Gastrocnemius medialis (tissue), 4 donors: ENCODE data around the gene FAM9A. TPM values are rescaled to one million over a fixed set of nuclear protein-coding genes. Genes with fewer than 3 reads are reported as not detected.

Experiments used
- ATAC-seq, 2 donors: fragments of 150-250 bp; one replicate each; pipeline ENCODE4 v1.9.1; 2016
- DNase-seq, 2 donors: peaks; one replicate each; pipeline ENCODE4 v3.0.0-alpha.2; 2019
- H3K27ac ChIP-seq, 4 donors: fragments of 200-600 bp; sonication (generic); 1 replicate in 1 of 4; 2 replicates in 3 of 4; pipeline ENCODE4 v1.5.1; 2016 to 2018; ENCODE audit warnings: mild to moderate bottlenecking in 2 of 4, moderate library complexity in 1 of 4
- H3K27me3 ChIP-seq, 3 donors: fragments of 200-600 bp; sonication (generic) in 2 of 3; 1 replicate in 1 of 3; 2 replicates in 2 of 3; pipeline versions ENCODE4 v1.5.1 to v1.6.0; 2016 to 2019; ENCODE audit warnings: mild to moderate bottlenecking in 1 of 3, moderate library complexity in 1 of 3
- H3K36me3 ChIP-seq, 2 donors: fragments of 200-600 bp; sonication (generic) in 1 of 2; one replicate each; pipeline ENCODE4 v1.5.1; 2017 to 2018
- H3K4me1 ChIP-seq, 2 donors: fragments of 200-600 bp; sonication (generic) in 1 of 2; one replicate each; pipeline ENCODE4 v1.5.1; 2016 to 2017; ENCODE audit warnings: mild to moderate bottlenecking in 2 of 2
- H3K4me3 ChIP-seq, 4 donors: fragments of 200-600 bp; sonication (generic) in 3 of 4; 1 replicate in 1 of 4; 2 replicates in 3 of 4; pipeline ENCODE4 v1.5.1; 2016 to 2019; ENCODE audit warnings: mild to moderate bottlenecking in 2 of 4
- H3K9me3 ChIP-seq, 3 donors: fragments of 200-600 bp; sonication (generic) in 2 of 3; 1 replicate in 1 of 3; 2 replicates in 2 of 3; pipeline ENCODE4 v1.5.1; 2016 to 2019
- POLR2A ChIP-seq, 2 donors: fragments of 450-650 bp; IDR thresholded peaks; one replicate each; pipeline ENCODE4 v1.6.1; 2017; ENCODE audit warnings: antibody characterized with exemption in 2 of 2, mild to moderate bottlenecking in 2 of 2, moderate library complexity in 2 of 2
- in situ Hi-C, 4 donors: fragments of 200-750 bp; cut with MboI; loops; one replicate each; pipeline versions ENCODE4 v1.15.0 to v1.8.0; 2017; ENCODE audit warnings: low sequenced_read_pairs in 4 of 4
- intact Hi-C: fragments of 100-400 bp; cut with DNase I; formaldehyde crosslinking; loops from one replicate; pipeline ENCODE4 v1.15.1; 2023; ENCODE audit warnings: low total_unique reads
- total RNA-seq, 4 donors: library from RNA; depleted of rRNA; stranded (reverse); fragments of >200 nt; gene quantifications; one replicate each; pipeline versions ENCODE4 v1.1.0 to v1.2.3, GENCODE V29; 2016
- TF ChIP-seq, protein P1 (sequence below), 5 experiments: fragments of 450-650 bp in 3 of 5; fragments of 200-600 bp in 2 of 5; sonication (generic) in 2 of 5; IDR thresholded peaks in 4 of 5; conservative IDR thresholded peaks in 1 of 5; 1 replicate in 4 of 5; 2 replicates in 1 of 5; pipeline ENCODE4 v1.5.1; 2016 to 2019; ENCODE audit warnings: antibody characterized with exemption in 5 of 5, mild to moderate bottlenecking in 3 of 5, moderate library complexity in 3 of 5

The FAM9A gene
- total RNA-seq, 4 donors from 2014 or later = not detected

GRCh38 chrX:8844157-8844556 is 43.0 kb upstream of the FAM9A start:
- Histone ChIP-seq H3K9me3 (no peaks in the 10 kb centered on the region), H3K4me3 (no peak overlapping the region), H3K36me3 (no peaks in the 10 kb centered on the region), H3K27me3 (no peaks in the 10 kb centered on the region), H3K27ac (no peak overlapping the region), H3K4me1 (no peaks in the 10 kb centered on the region)
- in situ Hi-C loops (no loop called here), intact Hi-C loops (no loop called here)
- TF ChIP-seq, protein P1, sequence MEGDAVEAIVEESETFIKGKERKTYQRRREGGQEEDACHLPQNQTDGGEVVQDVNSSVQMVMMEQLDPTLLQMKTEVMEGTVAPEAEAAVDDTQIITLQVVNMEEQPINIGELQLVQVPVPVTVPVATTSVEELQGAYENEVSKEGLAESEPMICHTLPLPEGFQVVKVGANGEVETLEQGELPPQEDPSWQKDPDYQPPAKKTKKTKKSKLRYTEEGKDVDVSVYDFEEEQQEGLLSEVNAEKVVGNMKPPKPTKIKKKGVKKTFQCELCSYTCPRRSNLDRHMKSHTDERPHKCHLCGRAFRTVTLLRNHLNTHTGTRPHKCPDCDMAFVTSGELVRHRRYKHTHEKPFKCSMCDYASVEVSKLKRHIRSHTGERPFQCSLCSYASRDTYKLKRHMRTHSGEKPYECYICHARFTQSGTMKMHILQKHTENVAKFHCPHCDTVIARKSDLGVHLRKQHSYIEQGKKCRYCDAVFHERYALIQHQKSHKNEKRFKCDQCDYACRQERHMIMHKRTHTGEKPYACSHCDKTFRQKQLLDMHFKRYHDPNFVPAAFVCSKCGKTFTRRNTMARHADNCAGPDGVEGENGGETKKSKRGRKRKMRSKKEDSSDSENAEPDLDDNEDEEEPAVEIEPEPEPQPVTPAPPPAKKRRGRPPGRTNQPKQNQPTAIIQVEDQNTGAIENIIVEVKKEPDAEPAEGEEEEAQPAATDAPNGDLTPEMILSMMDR (IDR thresholded peaks at IDR 0.05 in 4 of 5, conservative IDR thresholded peaks at IDR 0.05 in 1 of 5) = no peak
- TF ChIP-seq POLR2A (IDR thresholded peaks at IDR 0.05) = no peak
- ATAC-seq = no peak
- DNase-seq = no peak

- DNase-seq (no peak), ATAC-seq (no peak)
- TF ChIP-seq, protein P1 (IDR thresholded peaks at IDR 0.05 in 4 of 5, conservative IDR thresholded peaks at IDR 0.05 in 1 of 5) = no peak
- no peak for TF ChIP-seq POLR2A (IDR thresholded peaks at IDR 0.05)
- in situ Hi-C loops (no loop called here), intact Hi-C loops (no loop called here)
- Histone ChIP-seq H3K27me3 (no peaks in the 10 kb centered on the region), H3K9me3 (no peaks in the 10 kb centered on the region), H3K36me3 (no peaks in the 10 kb centered on the region), H3K27ac (no peak overlapping the region), H3K4me3 (no peak overlapping the region), H3K4me1 (no peaks in the 10 kb centered on the region)
These were observed 40.7 kb upstream of the FAM9A start for GRCh38 chrX:8841911-8842310.

DNA sequence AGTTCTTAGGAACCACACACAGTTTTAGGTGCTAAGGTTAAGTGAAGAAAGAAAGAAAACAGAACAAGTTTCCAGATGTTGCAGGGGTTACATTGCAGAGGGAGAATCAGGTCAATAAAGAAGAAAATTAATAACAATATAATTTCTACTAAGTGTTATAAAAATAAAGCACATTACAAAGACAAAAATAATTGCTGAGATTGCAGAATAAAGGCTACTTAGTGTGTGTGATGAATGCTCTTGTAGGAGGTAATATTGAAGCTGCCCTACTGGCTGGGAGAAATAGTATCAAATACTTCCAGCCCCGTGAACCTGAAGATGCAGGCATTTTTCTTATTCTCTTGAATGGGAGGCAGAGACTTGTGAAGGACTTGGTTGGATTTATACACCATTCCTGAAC is 33.2 kb upstream of the FAM9A start:
- no peaks in the 10 kb centered on the region for H3K36me3 ChIP-seq
- H3K27me3 ChIP-seq = no peaks in the 10 kb centered on the region
- intact Hi-C loops = no loop called here

DNA sequence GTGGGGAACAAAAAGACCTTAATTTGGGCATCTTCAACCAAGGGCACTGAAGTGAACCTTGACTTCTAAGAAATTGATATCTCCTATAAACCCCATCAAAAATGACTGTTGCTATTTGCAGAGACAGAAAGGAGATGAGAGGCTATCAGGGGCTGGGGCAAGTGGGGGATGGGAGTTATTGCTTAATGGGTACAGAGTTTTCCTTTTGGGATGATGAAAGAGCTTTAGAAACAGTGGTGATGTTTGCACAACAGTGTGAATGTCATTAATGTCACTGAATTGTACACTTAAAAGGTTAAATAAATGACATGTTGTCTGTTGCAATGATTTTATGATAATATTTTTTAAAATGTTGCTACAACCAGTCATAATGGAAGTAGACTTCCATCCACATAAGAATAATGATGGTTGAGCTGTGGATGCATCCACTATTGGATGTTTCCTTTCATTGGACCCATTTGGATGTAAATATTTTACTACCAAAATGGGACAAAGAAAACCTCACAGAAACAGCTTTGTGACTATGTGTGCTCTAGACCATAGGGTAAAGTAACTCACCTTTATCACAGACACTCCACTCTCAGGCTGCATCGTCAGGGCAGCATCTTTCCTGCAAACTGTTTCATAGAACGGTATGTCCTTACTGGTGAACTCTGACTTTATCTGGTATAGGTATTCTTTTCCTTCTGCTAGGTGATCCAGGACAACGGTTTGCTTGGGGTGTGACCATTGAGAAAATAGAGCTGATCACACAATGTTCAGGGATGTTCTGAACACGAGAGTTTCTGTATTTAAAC is 31.6 kb upstream of the FAM9A start:
- no peaks in the 10 kb centered on the region for H3K27me3 ChIP-seq
- H3K4me1 ChIP-seq = no peaks in the 10 kb centered on the region
- DNase-seq (no peak), ATAC-seq (no peak)
- intact Hi-C loops (no loop called here), in situ Hi-C loops (no loop called here)
- H3K4me3 ChIP-seq = no peak overlapping the region
- H3K36me3 ChIP-seq = no peaks in the 10 kb centered on the region
- TF ChIP-seq, protein P1 (IDR thresholded peaks at IDR 0.05 in 4 of 5, conservative IDR thresholded peaks at IDR 0.05 in 1 of 5) = no peak
- TF ChIP-seq POLR2A (IDR thresholded peaks at IDR 0.05) = no peak
- H3K27ac ChIP-seq = no peak overlapping the region
- no peaks in the 10 kb centered on the region for H3K9me3 ChIP-seq

More for the DNA sequence above, 33.2 kb upstream of the FAM9A start:
- TF ChIP-seq, protein P1 (IDR thresholded peaks at IDR 0.05 in 4 of 5, conservative IDR thresholded peaks at IDR 0.05 in 1 of 5) = no peak
- no peaks in the 10 kb centered on the region for H3K4me1 ChIP-seq
- H3K27ac ChIP-seq = no peak overlapping the region
- H3K9me3 ChIP-seq = no peaks in the 10 kb centered on the region
- no peak overlapping the region for H3K4me3 ChIP-seq
- no peak for ATAC-seq
- DNase-seq = no peak
- in situ Hi-C loops = no loop called here
